HG03432 (cell line): ENCODE data around the gene PLAC8.
"Not testable (repeated sequence)": the region's sequence is repeated elsewhere in the genome, so short reads cannot be mapped to it uniquely, and the experiment has no call there.

Experiments
- ATAC-seq: cut with Tn5 transposase; IDR thresholded peaks from one replicate; pipeline ENCODE4 v1.9.1; 2021; ENCODE audit warnings: mild to moderate bottlenecking, moderate library complexity; ENCODE audit not compliant: unreplicated experiment

Gene PLAC8

GRCh38 chr4:83114576-83114975 is at the start of gene PLAC8:
PLAC8 (minus strand) TSS chr4:83114729; CDS start chr4:83107921, 6,808 bp downstream.
- ATAC-seq, result peak; percentile 45

DNA sequence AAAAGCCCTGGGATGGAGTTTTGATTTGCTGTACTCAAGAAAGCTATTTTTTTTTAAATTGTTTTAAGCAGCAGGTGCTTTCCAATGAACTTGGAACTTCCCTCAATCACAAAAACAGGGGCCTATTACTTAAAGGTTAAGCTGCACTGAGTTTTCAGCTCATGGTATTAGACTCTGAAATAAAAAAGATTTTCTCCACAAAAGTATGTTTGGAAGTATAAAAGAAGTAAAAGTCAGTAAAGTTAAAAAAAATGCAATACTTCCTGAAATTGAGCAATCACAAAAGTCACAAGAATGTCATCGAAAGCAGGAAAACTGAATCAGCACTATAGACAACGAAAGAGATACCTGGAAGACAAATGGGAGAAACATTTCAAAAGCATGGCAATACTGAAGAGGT is 38.9 kb upstream of the PLAC8 start:
- no peak for ATAC-seq

- no peak for ATAC-seq
These were observed 38.2 kb upstream of the PLAC8 start for GRCh38 chr4:83152746-83153145.

- no peak for ATAC-seq
These were observed 37.1 kb upstream of the PLAC8 start for GRCh38 chr4:83151651-83152050.

- ATAC-seq, result no peak
These were observed 36.3 kb upstream of the PLAC8 start for GRCh38 chr4:83150653-83151330.

- no peak for ATAC-seq
These were observed 35.5 kb upstream of the PLAC8 start for GRCh38 chr4:83149865-83150652.

DNA sequence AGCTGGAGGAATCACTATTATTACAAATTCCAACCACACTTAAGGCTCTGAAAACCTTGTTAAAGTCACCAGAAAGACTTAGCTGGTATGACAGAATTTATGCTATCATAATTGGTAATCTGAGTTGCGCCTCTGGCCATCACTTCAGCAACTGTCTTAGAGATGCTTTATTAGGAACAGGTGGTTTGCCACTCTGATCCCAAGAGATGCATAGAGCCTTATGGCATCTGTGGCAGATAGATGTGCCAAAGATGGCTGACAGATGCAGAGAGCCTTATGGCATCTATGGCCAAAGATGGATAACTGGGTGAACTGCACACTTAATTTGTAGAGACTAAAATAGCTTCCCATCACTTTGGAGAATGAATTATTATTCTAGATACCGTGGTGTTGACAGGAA is 32.3 kb upstream of the PLAC8 start:
- ATAC-seq, result no peak

DNA sequence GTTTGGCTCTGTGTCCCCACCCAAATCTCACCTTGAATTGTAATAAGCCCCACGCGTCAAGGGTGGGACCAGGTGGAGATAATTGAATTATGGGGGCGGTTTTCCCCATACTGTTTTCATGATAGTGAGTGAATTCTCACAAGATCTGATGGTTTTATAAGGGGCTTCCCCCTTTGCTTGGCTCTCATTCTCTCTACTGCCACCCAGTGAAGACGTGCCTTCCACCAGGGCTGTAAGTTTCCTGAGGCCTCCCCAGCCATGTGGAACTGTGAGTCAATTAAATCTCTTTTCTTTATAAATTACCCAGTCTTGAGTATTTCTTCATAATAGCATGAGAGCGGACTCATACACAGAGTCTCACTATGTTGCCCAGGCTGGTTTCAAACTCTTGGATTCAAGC is 31.2 kb upstream of the PLAC8 start:
- ATAC-seq, result not testable (repeated sequence)

DNA sequence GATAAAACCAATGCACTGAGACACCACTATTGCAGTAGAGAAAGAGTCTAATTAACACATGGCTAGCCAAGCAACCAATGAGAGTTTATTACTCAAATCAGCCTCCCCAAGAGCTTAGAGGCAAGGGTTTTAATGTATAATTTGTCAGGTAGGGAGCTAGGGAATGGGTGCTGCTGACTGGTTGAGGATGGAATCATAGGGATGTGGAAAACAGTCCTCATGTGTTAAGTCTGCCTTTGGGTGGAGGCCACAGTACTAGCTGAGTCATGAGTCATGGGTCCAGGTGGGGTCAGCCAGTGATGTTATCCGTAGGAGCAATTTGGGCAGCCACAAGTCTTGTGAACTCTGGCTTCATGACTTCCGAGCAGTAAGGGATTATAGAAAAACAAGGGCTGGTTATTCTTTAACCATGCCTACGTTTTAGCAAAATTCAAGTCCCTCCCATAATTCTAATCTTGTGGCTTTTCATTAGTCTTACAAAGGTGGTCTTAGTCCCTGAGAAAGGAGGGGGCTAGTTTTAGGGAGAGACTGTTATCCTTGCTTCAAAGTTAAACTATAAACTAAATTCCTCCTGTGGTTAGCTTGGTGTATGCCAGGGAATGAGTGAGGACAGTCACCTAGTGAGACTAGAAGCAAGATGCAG is 25.1 kb upstream of the PLAC8 start:
- ATAC-seq, result no peak

DNA sequence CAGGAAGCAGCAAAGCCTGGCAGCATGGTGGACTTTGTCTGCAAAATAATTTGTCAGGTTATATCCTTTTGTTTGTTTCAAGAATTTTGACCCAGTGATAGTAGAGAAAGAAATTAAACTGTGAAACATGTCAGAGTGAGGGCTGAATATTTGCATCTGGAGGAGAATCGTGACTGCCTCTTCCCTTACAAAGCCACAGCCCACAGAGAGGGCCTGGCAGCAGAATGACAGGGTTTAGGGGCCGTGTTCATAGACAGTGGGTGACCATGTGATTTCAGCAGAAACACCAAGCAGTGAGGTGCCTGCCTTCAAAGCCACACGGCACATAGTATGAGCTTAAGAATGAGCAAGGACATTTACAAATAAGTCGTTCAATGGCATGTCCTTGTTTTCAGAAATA is 24.4 kb upstream of the PLAC8 start:
- peak; percentile 64 for ATAC-seq

- ATAC-seq, result no peak
These were observed 17.5 kb upstream of the PLAC8 start for GRCh38 chr4:83132065-83132464.

DNA sequence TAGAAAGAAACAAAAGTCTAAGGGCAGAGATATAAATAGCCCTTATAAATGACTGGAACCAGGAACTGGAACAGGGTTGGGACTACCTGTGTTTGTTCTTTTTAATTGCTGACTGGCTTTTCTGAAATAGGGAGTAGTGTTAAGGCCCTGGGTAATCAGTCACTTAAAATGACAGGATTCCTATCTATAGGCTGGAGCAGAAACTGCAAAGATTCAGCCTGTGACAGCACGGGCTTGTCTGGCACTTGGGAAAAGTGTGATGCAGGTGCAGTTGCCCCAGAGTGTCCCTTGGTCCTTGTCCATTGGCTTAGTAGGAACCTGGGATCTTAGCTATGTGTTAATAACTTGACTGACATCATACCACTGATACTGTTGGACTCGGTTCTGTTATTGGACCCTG is 14.7 kb upstream of the PLAC8 start:
- no peak for ATAC-seq

- no peak for ATAC-seq
These were observed 13.9 kb upstream of the PLAC8 start for GRCh38 chr4:83128240-83128929.

- ATAC-seq, result no peak
These were observed 11.2 kb upstream of the PLAC8 start for GRCh38 chr4:83125738-83126141.

DNA sequence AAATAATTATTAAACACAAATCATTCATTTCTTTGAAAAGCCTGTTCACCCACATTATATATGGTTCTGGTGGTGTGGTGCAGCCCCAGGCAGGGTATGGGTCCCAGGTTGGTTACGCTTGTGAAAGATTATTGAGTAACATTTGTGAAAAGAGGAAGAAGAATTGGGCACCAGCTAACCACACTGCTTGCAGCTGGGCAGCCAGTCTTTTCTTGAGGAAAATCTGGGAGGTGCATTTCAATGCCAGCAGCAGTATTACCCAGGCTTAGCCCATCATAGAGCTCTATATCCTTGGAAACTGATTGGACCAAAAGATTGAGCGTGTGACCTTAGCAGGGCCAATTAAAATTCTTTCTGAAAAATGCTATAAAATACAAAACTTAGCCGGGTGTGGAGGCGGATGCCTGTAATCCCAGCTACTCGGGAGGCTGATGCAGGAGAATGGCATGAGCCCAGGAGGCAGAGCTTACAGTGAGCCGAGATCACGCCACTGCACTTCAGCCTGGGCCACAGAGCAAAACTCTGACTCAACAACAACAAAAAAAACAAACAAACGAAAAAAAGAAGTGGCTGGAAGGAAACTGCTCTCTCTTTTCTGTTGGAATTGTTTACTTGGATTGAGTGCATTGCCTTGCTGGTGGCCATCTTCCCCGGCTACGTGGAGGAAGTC is 9.7 kb upstream of the PLAC8 start:
- ATAC-seq, result no peak

- no peak for ATAC-seq
These were observed 6.7 kb upstream of the PLAC8 start for GRCh38 chr4:83121246-83121645.

- ATAC-seq, result no peak
These were observed 4.3 kb upstream of the PLAC8 start for GRCh38 chr4:83118869-83119268.

DNA sequence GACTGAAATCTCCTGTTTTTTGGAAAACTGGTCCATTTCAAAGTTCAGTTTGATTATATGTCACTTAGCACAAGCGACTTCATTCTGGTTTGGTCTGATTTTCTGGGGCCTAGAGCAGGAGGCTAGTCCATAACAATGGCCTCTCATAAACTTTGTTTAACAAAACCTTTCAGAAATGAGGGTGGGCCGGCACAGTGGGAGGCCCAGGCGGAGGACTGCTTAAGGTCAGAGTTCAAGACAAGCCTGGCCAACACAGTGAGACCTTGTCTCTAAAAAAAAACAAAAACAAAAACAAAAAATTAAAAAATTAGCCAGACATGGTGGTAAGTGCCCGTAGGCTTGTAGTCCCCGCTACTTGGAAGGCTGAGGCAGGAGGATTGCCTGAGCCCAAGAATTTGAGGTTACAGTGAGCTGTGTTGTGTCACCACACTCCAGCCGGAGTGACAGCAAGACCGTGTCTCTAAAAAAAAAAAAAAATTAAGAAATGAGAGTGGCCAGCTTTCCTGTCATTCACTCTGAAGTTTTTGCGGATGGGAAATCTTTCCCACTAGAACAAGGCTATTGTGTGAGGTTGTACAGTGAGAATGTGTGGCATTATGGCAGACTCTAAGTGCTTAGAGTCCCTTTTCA is 1.2 kb upstream of the PLAC8 start:
- no peak for ATAC-seq

DNA sequence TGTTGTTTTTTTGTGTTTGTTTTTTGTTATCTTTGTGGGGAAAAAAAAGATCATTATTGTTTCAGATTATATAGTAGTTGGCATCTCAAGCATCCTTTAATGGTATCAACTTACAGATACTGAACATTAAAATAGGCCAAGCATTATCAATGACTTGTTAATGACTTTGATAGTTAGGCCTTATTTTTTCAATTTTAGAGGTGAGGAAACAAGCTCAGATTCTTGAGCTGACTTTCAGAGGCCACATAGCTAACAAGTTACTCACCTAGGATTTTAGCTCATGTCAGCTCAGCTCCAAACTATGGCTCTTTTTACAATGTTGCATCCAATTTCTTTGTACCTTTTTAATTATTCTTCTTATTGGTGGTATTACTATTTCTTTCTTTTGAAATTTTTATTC is 471 bp upstream of the PLAC8 start:
- no peak for ATAC-seq

GRCh38 chr4:83113429-83113786 is 1.1 kb downstream of the PLAC8 start:
- ATAC-seq, result no peak
